HepG2 (cell line): ENCODE measurements around the gene SHPK.

ENCODE experiments used
- E2F5 ChIP-seq: sonication (generic); formaldehyde crosslinking; conservative IDR thresholded peaks from 2 replicates; pipeline ENCODE4 v1.4.0; 2020; ENCODE audit warnings: missing genetic modification reagents
- MTA1 ChIP-seq: sonication (generic); formaldehyde crosslinking; IDR thresholded peaks from 2 replicates; pipeline ENCODE4 v1.4.0; 2020; ENCODE audit warnings: missing genetic modification reagents, mild to moderate bottlenecking, borderline replicate concordance
- NFE2L1 ChIP-seq: sonication (generic); formaldehyde crosslinking; IDR thresholded peaks from 2 replicates; pipeline ENCODE4 v1.4.0; 2020; ENCODE audit warnings: missing genetic modification reagents, mild to moderate bottlenecking, borderline replicate concordance
- POLR2A ChIP-seq, 2 experiments: IDR thresholded peaks; 2 replicates each; pipeline ENCODE4 v1.6.1; 2011; ENCODE audit warnings: low read depth in 2 of 2, low read length in 2 of 2, mild to moderate bottlenecking in 1 of 2, moderate library complexity in 1 of 2; ENCODE audit not compliant: insufficient read depth in 1 of 2
- RARA ChIP-seq: IDR thresholded peaks from 2 replicates; pipeline ENCODE4 v1.6.1; 2016; ENCODE audit warnings: missing genetic modification reagents, missing compliant biosample characterization
- TAF1 ChIP-seq: sonication (generic); formaldehyde crosslinking; IDR thresholded peaks from 2 replicates; pipeline ENCODE4 v1.4.0; 2020; ENCODE audit warnings: missing genetic modification reagents

DNA sequence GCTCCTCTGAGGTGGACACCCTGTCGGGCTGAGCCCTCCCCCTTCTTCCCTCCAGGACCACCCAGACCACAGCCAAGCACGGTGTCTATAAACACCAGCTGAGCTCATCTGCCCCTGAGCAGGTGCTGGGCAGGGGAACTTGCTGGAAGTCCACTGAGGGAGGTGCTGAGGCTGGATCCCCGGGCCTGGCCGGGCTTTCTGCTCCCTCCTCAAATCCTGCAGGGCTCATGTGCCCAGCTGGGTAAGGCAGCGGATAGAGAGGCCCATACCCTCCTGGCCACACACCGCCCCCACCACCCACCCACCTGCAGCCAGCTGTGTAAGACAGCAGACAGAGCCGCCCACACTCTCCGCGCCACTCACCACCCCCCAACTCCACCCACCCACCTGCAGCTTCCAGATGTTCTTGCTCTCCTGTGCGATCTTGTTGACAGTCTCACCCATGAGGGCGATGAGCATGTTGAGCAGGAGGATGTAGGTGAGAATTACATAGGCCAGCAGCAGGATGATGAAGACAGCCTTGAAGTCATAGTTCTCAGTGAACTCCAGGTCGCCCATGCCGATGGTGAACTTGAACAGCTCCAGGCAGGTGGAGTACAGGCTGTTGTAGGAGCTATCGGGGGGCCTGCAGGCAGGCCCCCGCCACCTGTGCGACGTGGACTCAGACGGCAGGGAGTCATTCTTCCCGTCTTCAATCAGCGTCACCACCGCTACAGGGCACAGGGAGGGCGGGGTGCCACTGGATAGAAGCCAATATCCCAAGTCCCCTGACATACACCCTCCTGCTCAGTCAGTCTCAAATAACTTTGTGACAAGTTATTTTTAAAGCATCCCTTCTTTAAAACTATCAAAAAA, 62.6 kb downstream of the SHPK start:
- TF ChIP-seq E2F5 (CRISPR knock-in tag) = no peak
- no peak for TF ChIP-seq POLR2A (IDR thresholded peaks at IDR 0.05; ENCODE audit: insufficient read depth in 1 of 2, low read depth in 2 of 2, low read length in 2 of 2)
- TF ChIP-seq RARA = no peak
- TF ChIP-seq MTA1 (CRISPR knock-in tag) = no peak
- no peak for TF ChIP-seq TAF1
- no peak for TF ChIP-seq NFE2L1
